IPS DF 4.7 (cell line): ENCODE results near the gene PC.
"Not testable (repeated sequence)": the region's sequence is repeated elsewhere in the genome, so short reads cannot be mapped to it uniquely, and the experiment has no call there.

ENCODE experiments used
- DNase-seq: peaks from one replicate; pipeline ENCODE4 v3.0.0-alpha.2; 2013; ENCODE audit warnings: low spot score; ENCODE audit errors: extremely low read depth

PC gene

GRCh38 chr11:66845143-66845875, 112.9 kb downstream of the PC start:
- DNase-seq: no peak

- DNase-seq: no peak
Observed at GRCh38 chr11:66844496-66845142, 113.6 kb downstream of the PC start.

DNA sequence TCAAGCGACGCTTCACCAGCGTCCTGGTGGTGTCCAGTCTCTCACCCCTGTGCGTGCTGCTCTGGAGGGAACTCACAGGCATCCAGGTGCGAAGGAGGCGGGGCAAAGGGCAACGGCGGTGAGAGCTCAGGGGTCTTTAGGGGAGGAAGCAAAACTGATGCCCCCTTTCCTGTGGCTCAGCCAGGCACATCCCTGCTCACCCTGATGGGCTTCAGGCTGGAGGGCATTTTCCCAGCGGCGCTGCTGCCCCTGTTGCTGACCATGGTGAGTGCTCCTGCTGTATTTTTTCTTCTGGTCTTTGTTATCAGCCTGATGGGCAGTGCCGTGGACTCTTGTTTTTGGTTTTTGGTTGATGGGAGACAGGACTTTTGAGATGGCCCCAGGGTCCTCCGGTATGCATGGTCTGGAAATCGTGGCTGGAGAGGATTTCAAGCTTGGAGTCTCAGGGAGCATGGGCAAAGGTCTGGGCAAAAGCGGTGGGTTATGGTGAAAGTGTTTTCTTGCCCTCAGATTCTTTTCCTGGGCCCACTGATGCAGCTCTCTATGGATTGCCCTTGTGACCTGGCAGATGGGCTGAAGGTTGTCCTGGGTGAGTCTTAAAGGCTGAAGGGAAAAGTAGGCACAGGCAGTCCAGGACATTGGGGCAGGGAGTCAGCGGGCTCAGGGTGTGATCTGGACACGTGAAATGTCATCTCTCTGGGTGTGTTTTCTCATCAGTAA, 114.2 kb downstream of the PC start:
- no peak for DNase-seq

DNA sequence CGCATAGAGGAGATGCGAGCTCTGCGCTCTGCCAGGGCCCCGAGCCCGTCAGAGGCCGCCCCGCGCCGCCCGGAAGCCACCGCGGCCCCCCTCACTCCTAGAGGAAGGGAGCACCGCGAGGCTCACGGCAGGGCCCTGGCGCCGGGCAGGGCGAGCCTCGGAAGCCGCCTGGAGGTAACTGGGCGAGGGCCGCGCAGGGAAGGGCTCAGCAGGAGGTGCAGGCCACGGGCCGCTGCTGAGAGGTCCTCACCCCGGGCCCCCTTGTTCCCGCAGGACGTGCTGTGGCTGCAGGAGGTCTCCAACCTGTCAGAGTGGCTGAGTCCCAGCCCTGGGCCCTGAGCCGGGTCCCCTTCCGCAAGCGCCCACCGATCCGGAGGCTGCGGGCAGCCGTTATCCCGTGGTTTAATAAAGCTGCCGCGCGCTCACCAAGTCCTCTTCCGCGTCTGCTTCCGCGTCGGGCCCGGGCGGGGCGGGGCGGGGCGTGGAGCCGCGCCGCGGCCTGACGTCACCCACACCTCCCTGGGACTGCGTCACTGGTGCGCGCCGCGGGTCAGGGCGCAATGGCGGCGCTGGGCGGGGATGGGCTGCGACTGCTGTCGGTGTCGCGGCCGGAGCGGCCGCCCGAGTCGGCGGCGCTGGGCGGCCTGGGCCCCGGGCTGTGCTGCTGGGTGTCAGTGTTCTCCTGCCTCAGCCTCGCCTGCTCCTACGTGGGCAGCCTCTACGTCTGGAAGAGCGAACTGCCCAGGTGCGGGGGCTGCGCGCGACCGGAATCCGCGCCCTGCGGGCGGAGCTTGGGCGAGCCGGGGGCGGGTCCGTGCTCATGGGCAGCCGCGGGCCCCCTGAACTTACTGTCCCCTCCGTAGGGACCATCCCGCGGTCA, 115.0 kb downstream of the PC start, which contains the start of gene RCE1:
Gene RCE1 (plus strand): TSS at position 546 of the 880 bp plus-strand sequence. CDS start 15 bp downstream, at position 561.
- DNase-seq: no peak

- no peak for DNase-seq
Observed at GRCh38 chr11:66842501-66842895, 115.7 kb downstream of the PC start.

DNA sequence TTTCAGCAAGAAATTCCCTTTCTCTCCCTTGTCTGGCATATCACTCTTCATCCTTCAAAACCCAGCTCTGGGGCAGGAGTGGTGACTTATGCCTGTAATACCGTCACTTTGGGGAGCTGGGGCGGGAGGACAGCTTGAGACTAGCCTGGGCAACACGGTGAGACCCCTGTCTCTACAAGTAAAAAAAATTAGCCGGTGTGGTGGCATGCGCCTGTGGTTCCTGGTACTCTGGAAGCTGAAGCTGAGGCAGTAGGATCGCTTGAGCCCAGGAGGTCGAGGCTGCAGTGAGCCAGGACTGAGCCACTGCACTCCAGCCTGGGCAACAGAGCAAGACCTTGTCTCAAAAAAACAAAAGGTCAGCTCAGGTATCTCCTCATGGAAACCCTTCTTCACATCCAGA, 116.3 kb downstream of the PC start:
- DNase-seq: no peak

GRCh38 chr11:66840317-66841091, 117.7 kb downstream of the PC start:
- DNase-seq: no peak

- no peak for DNase-seq
Observed at GRCh38 chr11:66835768-66836405, 122.3 kb downstream of the PC start.

GRCh38 chr11:66834943-66835342, 123.2 kb downstream of the PC start:
- no peak for DNase-seq

DNA sequence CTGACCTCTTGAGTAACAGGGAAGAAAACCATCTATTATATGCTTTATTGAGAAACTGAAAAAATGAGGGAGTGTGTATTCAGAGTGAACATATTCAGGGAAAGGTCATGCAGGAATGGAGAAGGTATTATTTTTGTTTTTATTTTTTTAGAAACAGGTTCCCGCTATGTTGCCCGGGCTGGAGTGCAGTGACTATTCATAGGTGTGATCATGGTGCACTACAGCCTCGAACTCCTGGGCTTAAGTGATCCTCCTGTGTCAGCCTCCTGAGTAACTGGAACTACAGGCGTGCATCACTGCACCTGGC, 123.7 kb downstream of the PC start:
- DNase-seq: no peak

DNA sequence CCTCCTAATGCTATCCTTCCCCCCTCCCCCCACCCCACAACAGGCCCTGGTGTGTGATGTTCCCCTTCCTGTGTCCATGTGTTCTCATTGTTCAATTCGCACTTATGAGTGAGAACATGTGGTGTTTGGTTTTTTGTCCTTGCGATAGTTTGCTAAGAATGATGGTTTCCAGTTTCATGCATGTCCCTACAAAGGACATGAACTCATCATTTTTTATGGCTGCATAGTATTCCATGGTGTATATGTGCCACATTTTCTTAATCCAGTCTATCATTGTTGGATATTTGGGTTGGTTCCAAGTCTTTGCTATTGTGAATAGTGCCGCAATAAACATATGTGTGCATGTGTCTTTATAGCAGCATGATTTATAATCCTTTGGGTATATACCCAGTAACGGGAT, 133.6 kb downstream of the PC start:
- DNase-seq: not testable (repeated sequence)

DNA sequence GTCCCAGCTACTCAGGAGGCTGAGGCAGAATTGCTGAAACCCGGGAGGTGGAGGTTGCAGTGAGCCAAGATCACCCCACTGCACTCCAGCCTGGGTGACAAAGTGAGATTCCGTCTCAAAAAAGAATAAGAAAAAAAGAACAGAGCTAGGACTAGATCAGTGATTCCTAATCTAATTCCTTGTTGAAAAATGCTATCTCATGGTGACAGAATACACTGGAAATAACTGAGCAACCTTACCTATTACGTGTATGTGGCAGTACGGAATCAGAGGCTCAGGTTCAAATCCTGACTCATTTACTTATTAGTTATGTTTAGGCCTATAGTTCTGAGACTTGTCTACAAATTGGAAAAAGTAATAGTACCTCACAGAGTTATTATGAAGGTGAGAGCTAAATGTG, 134.5 kb downstream of the PC start:
- DNase-seq: no peak

GRCh38 chr11:66820901-66821300, 137.3 kb downstream of the PC start:
- no peak for DNase-seq

DNA sequence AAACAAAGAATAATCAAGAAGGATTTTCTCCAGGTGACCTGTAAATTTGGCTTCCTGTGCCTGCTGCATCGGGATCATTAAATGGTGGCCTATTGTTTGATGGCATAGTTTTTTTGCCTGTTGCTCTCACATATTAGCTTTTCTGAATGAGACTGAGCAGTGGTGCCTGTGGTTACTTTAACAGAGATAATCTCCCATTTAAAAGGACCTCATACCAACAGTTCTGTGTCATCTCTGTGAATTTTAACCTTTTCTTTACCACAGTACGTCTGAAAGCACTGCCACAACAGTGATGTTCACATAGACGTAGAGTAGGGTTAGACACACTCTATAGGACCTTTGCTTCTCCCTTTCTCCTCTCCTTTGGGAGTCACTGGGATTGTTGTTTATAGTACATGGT, 137.8 kb downstream of the PC start:
- DNase-seq: no peak

DNA sequence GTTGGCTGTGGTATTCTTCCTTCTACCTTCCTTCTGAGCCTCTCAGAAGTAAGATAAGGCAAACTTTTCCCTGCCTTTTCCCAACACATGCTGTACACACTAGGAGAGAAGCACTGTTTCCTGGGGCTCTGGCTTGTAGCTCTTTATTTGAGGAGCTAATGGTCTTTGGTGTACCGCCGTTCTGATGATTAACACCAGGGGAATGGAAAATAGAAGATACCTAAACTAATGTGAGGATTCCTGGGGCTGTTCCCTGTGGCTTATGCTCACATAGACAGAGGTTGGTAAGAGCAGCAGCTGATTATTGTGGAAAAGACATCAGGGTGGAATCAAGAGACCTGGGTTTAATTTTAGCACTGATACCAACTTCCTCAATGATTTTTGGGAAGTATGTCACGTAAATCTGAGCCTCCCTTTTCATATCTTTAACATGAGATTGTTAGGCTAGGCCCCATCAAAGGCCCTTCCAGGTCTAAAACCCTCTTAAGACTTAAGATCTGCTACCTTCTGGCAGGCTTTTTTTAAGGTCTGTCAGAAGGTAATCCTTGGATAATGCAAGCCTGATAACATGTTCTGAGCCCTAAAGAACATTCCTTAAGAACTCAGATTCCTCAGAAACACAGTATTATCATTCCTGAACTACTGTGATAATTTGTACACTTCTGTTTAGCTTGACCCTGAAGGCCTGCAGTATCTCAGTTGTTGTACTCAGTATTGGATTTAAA, 139.8 kb downstream of the PC start:
- DNase-seq: no peak

DNA sequence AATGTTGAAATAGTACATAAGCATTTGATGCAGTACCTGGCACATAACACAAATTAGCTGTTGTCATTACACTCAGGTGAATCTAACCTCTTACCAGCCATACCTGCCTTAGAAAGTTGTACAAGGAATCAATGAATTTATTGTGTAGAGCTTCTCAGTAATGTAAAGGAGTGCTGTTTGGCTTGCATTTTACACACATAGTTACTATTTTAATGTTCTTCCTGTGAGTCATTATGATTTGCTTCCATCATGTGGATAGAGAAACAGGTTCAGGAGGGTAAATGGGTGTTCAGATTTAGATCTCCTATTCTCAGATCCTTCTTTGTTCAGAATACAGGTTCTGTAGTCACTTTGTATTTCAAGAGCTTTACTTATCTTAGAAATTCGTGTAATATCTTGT, 142.5 kb downstream of the PC start:
- DNase-seq: no peak

- DNase-seq: no peak
Observed at GRCh38 chr11:66814678-66815077, 143.5 kb downstream of the PC start.

- DNase-seq: no peak
Observed at GRCh38 chr11:66810576-66811185, 147.5 kb downstream of the PC start.

- DNase-seq: no peak
Observed at GRCh38 chr11:66809592-66809991, 148.6 kb downstream of the PC start.
